Measurements from ENCODE around the gene THBS3. TPM values are rescaled to one million over a fixed set of nuclear protein-coding genes. Genes with fewer than 3 reads are reported as not detected.
"Not testable (repeated sequence)": the region's sequence is repeated elsewhere in the genome, so short reads cannot be mapped to it uniquely, and the experiment has no call there.

Gene THBS3
- total and polyA plus RNA-seq, 2 of the 13 experiments (the other 11 are each of a cell fraction or from before 2014, with no cell fraction given) = 0.86 to 3.6 TPM

GRCh38 chr1:155195201-155196102 is 12.2 kb downstream of the THBS3 start (continued):
- no peak for TF ChIP-seq ZNF75D (CRISPR knock-in tag; IDR thresholded peaks at IDR 0.05; ENCODE audit: borderline replicate concordance)
- no peak for TF ChIP-seq GATAD2A (CRISPR knock-in tag; IDR thresholded peaks at IDR 0.05)
- no peak for TF ChIP-seq ZNF484 (CRISPR knock-in tag; IDR thresholded peaks at IDR 0.05; ENCODE audit: borderline replicate concordance, low read depth)
- no peak for TF ChIP-seq TBL1XR1 (IDR thresholded peaks at IDR 0.05; ENCODE audit: borderline replicate concordance, low read length, partially characterized antibody)

DNA sequence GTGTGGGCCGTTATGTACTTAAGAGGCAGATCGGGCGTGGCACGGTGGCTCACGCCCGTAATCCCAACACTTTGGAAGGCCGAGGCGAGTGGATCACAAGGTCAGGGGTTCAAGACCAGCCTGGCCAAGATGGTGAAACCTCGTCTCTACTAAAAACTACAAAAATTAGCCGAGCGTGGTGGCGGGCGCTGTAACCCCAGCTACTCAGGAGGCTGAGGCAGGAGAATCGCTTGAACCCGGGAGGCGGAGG is 13.8 kb downstream of the THBS3 start:
- ChIA-PET POLR2A (interaction anchor here (0.8 to 2.9 kb wide), 9 partner anchors 14 to 238 kb away, joined by 3 to 19 read pairs (median 4); partner anchors contain the start of genes KRTCAP2, MTX1, PBXIP1 and SCAMP3), CTCF (ENCODE audit: low intra/inter-chr PET ratio, low total read pairs) (interaction anchor here (1.3 to 1.5 kb wide), 4 partner anchors 13 to 398 kb away, joined by 3 to 12 read pairs (median 4); no protein-coding TSS in a partner anchor)
- Histone ChIP-seq H3K4me2 (ENCODE audit: low read depth, low read length) (peak overlapping the region; percentile 98), H3K9ac (ENCODE audit: insufficient read depth, low read depth, low read length) (peak overlapping the region; percentile 61), H3K4me3 (replicated peaks in 1 of 3; ENCODE audit: insufficient read depth in 1 of 3, low read depth in 2 of 3, low read length in 3 of 3) (peak overlapping the region in 2 of 3 experiments; percentile 60 to 72; a peak in 4 of 6 replicates), H3K4me1 (ENCODE audit: insufficient read depth, low read length) (peaks cover 27% of the 10 kb centered on the region), H3K27me3 (ENCODE audit: control insufficient read depth in 1 of 2, insufficient read depth in 2 of 2, low read length in 2 of 2) (peaks cover 0 to 44% of the 10 kb centered on the region in 2 experiments; a peak in 4 of 5 replicates)
- H4K20me1 ChIP-seq (ENCODE audit: insufficient read depth, low read length); BruUV-seq (replicated peaks); H3K36me3 ChIP-seq (replicated peaks in 1 of 2; ENCODE audit: control insufficient read depth in 1 of 2, insufficient read depth in 2 of 2, low read length in 2 of 2); DNase-seq (ENCODE audit: low spot score); FAIRE-seq; H2AFZ ChIP-seq (ENCODE audit: low read length); H3K79me2 ChIP-seq (ENCODE audit: insufficient read depth, low read length); H3K27ac ChIP-seq (ENCODE audit: extremely low read length, insufficient read depth, low read length); in situ Hi-C loops (cut with HindIII; ENCODE audit: extremely low pct_ligation_motif_present, low pct_unique_long_range_greater_than_20kb); ATAC-seq; intact Hi-C loops (cut with micrococcal nuclease; ENCODE audit: unreplicated experiment); H3K9me3 ChIP-seq (ENCODE audit: low read length): not testable (repeated sequence)
- 0 out of 2 replicates have a peak, but pooled peaks have one; percentile 5 for TF ChIP-seq ZNF350 (CRISPR knock-in tag; IDR thresholded peaks at IDR 0.05; ENCODE audit: borderline replicate concordance, low read depth)
- WGBS (ENCODE audit: low lambda C conversion rate) = 29% methylated on average over 7 of the region's 16 CpGs
